ENCODE results near the gene NXNL1.
A peak's percentile ranks its signal among the peaks of the same experiment; 100 is the strongest.
"Not testable (repeated sequence)": the region's sequence is repeated elsewhere in the genome, so short reads cannot be mapped to it uniquely, and the experiment has no call there.

The NXNL1 gene

GRCh38 chr19:17460372-17461230 is at the start of gene NXNL1:
TSS of gene NXNL1 (minus strand) at chr19:17460926. CDS start at chr19:17460869, 57 bp downstream.
- no peak for DNase-seq (ENCODE audit: low spot score)

- not testable (repeated sequence) for DNase-seq (ENCODE audit: low spot score)
These were observed 47.8 kb upstream of the NXNL1 start for GRCh38 chr19:17508558-17508933.

GRCh38 chr19:17506745-17507144 is 46.0 kb upstream of the NXNL1 start:
- DNase-seq (ENCODE audit: low spot score) = no peak

DNA sequence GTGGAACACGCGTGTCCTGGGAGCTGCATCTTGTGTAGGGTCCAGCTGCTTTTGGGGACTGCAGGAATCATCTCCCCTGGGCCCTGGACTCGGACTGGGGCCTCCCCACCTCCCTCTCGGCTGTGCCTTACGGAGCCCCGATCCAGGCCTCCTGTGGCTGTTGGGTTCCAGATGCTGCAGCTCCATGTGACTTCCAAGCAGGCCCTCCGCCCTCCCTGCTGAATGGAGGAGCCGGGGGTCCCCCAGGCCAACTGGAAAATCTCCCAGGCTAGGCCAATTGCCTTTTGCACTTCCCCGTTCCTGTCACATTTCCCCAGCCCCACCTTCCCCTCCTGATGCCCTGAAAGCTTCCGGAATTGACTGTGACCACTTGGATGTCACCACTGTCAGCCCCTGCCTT is 44.5 kb upstream of the NXNL1 start:
- DNase-seq (ENCODE audit: low spot score) = no peak

DNA sequence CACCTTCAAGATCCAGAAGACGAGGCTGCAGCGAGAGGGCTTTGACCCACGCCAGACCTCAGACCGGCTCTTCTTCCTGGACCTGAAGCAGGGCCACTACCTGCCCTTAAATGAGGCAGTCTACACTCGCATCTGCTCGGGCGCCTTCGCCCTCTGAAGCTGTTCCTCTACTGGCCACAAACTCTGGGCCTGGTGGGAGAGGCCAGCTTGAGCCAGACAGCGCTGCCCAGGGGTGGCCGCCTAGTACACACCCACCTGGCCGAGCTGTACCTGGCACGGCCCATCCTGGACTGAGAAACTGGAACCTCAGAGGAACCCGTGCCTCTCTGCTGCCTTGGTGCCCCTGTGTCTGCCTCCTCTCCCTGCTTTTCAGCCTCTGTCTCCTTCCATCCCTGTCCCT is 43.7 kb upstream of the NXNL1 start:
- no peak for DNase-seq (ENCODE audit: low spot score)

- no peak for DNase-seq (ENCODE audit: low spot score)
These were observed 43.3 kb upstream of the NXNL1 start for GRCh38 chr19:17504030-17504429.

- no peak for DNase-seq (ENCODE audit: low spot score)
These were observed 42.5 kb upstream of the NXNL1 start for GRCh38 chr19:17503240-17503639.

DNA sequence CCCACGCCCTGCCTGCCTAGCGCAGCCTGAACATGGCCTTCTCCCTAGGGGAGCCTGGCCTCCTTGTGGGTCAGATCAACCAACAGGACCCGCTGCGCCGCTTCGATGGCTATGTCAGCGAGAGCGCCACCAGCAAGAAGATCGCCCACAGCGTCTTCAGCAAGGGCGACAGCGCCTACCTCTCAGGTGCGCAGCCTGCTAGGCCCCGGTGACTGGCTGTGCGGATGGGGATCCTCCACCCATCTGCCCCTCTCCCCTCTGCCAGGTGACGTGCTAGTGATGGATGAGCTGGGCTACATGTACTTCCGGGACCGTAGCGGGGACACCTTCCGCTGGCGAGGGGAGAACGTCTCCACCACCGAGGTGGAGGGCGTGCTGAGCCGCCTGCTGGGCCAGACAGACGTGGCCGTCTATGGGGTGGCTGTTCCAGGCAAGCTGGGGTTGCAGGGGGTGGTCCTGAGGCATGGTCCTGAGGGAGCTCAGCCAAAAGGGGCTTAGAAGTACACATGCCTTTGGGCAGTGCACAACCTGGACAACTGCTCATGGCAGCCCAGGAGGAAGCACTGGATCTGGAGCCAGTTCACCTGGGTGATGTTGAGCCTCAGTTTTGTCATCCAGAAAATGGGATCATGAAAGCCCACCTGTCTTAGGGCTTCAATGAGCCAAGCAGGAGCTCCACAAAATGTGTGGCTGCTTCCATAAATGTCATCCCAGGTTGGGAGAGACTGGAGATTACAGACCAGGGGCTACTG is 39.9 kb upstream of the NXNL1 start:
- DNase-seq (ENCODE audit: low spot score) = no peak

DNA sequence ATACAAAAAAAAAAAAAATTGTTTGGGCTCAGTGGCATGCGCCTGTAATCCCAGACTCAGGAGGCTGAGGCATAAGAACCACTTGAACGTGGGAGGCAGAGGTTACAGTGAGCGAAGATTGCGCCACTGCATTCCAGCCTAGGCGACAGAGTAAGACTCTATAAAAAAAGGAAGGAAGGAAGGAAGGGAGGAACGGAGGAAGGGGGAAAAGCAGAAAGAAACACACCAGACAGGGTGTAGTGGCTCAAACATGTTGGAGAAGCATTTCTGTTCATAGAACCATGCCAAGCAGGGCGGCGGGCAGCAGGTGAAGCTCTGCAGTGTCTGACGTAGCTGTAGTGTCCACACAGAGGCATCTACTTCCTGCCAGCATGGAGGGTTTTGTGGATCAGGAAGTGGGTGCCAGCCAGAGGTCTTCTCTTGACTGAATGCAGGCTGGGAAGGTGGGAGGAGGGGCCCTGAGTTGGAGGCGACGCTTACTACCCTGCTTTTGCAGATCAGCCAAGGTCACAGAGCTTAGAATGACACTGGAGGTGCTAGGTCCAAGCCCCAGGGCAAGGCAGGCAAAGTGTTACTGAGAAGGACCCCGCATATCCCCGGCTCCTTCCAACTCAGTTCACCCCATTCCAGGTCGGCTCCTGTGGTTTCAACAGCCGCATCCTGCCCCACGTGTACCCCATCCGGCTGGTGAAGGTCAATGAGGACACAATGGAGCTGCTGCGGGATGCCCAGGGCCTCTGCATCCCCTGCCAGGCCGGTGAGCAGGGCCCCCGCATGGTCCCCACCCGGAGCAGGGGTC is 39.1 kb upstream of the NXNL1 start:
- DNase-seq (ENCODE audit: low spot score) = no peak

DNA sequence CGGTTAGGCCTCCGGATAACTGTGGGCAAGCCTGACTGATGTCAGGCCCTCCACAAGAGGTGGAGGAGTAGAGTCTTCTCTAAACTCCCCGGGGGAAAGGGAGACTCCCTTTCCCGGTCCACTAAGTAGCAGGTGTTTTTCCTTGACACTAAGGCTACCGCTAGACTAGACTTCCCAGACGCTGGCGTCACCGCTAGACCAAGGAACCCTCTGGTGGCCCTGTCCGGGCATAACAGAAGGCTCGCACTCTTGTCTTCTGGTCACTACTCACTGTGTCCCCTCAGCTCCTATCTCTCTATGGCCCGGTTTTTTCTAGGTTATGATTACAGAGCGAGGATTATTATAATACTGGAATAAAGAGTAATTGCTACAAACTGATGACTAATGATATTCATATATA is 38.3 kb upstream of the NXNL1 start:
- DNase-seq (ENCODE audit: low spot score) = not testable (repeated sequence)

- no peak for DNase-seq (ENCODE audit: low spot score)
These were observed 36.5 kb upstream of the NXNL1 start for GRCh38 chr19:17497149-17497798.

- DNase-seq (ENCODE audit: low spot score) = peak; percentile 86
These were observed 35.7 kb upstream of the NXNL1 start for GRCh38 chr19:17496337-17496997.

DNA sequence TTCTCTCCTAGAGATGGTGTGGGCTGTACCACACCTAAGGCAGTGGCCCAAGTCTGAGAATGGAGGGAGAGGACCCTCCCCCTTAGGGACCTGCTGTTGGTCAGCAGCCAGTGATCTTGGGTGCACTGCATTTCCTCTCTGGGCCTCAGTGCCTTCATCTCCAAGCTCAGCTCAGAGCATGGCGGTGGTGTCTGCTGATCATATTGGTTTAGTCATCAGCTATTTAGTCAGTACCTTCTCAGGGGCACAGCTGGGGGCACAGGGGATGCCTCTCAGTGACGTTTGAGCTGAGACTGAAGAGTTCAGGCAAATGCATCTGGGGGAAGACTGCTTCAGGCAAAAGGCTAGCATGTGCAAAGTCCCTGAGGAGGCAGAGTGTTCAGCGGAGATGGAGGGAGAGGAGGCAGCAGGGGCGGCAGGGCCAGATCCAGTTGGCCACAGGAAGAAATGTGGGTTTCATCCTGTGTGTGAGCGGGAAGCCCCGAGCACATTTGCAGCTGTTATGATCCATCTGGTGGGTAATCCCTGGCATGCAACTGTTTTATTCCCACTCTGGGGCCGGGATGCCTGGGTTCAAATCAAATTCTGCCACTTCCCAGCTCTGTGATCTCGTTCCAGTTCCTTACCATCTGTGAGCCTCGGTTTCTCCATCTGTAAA is 35.0 kb upstream of the NXNL1 start:
- DNase-seq (ENCODE audit: low spot score) = no peak

DNA sequence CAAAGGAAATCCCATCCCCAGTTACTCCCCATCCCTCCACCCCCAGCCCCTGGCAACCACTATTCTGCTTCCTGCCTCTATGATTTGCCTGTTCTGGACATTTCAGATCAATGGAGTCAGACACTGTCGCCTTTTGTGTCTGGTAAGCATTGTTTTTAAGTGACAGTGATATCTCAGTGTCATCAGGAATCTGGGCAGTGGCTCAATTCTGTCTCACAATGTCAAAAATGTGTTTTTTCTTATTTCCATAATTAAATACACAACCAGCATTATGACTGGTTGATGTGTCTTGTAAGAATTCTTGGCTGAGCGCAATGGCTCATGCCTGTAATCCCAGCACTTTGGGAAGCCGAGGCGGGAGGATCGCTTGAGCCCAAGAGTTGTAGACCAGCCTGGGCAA is 30.6 kb upstream of the NXNL1 start:
- no peak for DNase-seq (ENCODE audit: low spot score)

DNA sequence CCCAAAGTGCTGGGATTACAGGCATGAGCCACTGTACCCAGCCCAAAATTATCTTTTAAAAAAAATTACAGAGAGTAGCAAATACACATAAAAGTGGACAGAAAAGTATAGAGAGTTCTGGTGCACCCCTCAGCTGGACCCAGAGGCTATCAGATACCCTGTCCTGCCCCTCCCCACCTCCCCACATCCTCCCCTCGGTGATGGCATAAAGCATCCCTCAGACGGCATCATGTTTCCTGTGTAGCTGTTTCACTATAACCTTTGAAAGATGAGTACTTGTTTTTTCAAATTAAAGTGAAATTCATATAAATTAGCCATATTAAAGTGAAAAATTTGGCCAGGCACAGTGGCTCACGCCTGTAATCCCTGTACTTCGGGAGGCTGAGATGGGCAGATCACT is 29.7 kb upstream of the NXNL1 start:
- DNase-seq (ENCODE audit: low spot score) = no peak

DNA sequence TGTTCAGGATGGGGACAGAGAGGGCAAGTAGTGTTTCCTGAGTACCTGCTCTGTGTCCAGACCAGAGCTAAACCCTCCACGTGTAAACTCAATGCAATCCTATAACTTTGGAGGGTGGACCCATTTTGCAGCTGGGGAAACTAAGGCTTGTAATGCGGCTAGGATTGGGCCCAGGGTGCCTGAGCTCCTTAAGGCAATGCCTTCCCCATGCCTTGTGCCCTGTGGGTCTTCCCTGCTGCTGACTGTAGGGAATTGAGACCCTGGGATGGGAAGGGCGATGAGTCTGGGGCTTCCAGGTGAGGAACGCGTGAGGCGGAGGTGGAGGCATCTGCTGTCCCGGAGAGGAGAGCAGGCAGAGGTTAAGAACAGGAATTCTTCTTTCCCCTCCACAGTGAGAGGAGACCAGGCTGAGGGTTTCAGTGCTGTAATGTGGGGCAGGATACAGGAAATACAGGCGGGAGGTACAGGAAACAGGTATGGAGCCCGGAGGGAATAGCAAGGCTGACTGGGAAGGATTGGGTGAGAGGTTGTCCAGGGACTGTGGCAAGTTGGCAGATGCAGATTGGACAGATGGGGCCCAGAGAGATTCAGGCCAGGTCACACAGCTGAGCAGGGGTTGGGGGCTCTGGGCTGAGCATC is 28.8 kb upstream of the NXNL1 start:
- DNase-seq (ENCODE audit: low spot score) = no peak

GRCh38 chr19:17488593-17489391 is 28.1 kb upstream of the NXNL1 start:
- peak; percentile 69 for DNase-seq (ENCODE audit: low spot score)

- DNase-seq (ENCODE audit: low spot score) = no peak
These were observed 26.8 kb upstream of the NXNL1 start for GRCh38 chr19:17487284-17488121.
